H1 (cell line): Measurements from ENCODE around the gene KRT9. TPM values are rescaled to one million over a fixed set of nuclear protein-coding genes. Genes with fewer than 3 reads are reported as not detected.
"Not testable (repeated sequence)": the region's sequence is repeated elsewhere in the genome, so short reads cannot be mapped to it uniquely, and the experiment has no call there.

Experiments used
- CTCF ChIA-PET: fragments of 300-600 bp; sonication (Branson Sonifier 250); formaldehyde crosslinking; loops from one replicate; lab custom pipeline; 2021; ENCODE audit not compliant: partially characterized antibody; lab: Charles Lee
- POLR2A ChIA-PET: fragments of 300-600 bp; sonication (Branson Sonifier 250); formaldehyde crosslinking; loops from one replicate; lab custom pipeline; 2021; ENCODE audit warnings: inconsistent platforms; ENCODE audit not compliant: partially characterized antibody; lab: Charles Lee
- DNase-seq, 2 experiments: peaks; one replicate each; pipeline versions ENCODE4 v3.0.0 to v3.0.0-alpha.2; 2010 to 2022; ENCODE audit warnings: low spot score in 2 of 2, low read depth in 1 of 2, mixed read lengths in 1 of 2
- FAIRE-seq: peaks from 2 replicates; lab custom pipeline; 2011; peaks lifted over from hg19 to GRCh38; lab: Jason Lieb, UNC
- H2AFZ ChIP-seq: 2 replicates; pipeline ENCODE4 v1.8.1; 2012; ENCODE audit warnings: low read length, inconsistent platforms
- H2AK5ac ChIP-seq: 2 replicates; pipeline ENCODE4 v1.6.1; 2013; ENCODE audit warnings: low read depth, low read length
- H2BK120ac ChIP-seq: replicated peaks from 2 replicates; pipeline ENCODE3; 2013; ENCODE audit warnings: low read depth, low read length, inconsistent platforms
- H2BK12ac ChIP-seq: 2 replicates; pipeline ENCODE4 v1.6.1; 2013; ENCODE audit warnings: low read depth, low read length
- H2BK15ac ChIP-seq: 2 replicates; pipeline ENCODE4 v1.6.1; 2013; ENCODE audit warnings: low read length
- H2BK20ac ChIP-seq: 2 replicates; pipeline ENCODE4 v1.6.1; 2013; ENCODE audit warnings: low read length
- H2BK5ac ChIP-seq: 2 replicates; pipeline ENCODE4 v1.6.1; 2013; ENCODE audit warnings: low read depth, low read length
- H3K14ac ChIP-seq: 2 replicates; pipeline ENCODE4 v1.6.1; 2013; ENCODE audit warnings: inconsistent platforms; ENCODE audit not compliant: insufficient read length
- H3K18ac ChIP-seq: 2 replicates; pipeline ENCODE4 v1.6.1; 2013; ENCODE audit warnings: low read length; ENCODE audit errors: extremely low read depth
- H3K23ac ChIP-seq: 2 replicates; pipeline ENCODE4 v1.6.1; 2013; ENCODE audit warnings: inconsistent platforms; ENCODE audit not compliant: insufficient read length
- H3K23me2 ChIP-seq: 2 replicates; pipeline ENCODE4 v1.6.1; 2013; ENCODE audit warnings: low read depth, low read length
- H3K27ac ChIP-seq: 2 replicates; pipeline ENCODE4 v1.6.1; 2011; ENCODE audit warnings: low read depth, low read length, inconsistent platforms
- H3K27me3 ChIP-seq, 4 experiments: replicated peaks in 1 of 4; 1 replicate in 1 of 4; 2 replicates in 3 of 4; pipeline versions ENCODE4 v1.6.1 to v1.8.1; 2011 to 2013; ENCODE audit warnings: low read length in 3 of 4, mild to moderate bottlenecking in 3 of 4, inconsistent platforms in 2 of 4, mixed read lengths in 2 of 4, moderate library complexity in 1 of 4; ENCODE audit not compliant: control insufficient read depth in 3 of 4, insufficient read depth in 3 of 4; ENCODE audit errors: extremely low read depth in 1 of 4
- H3K36me3 ChIP-seq, 4 experiments: 2 replicates each; pipeline versions ENCODE4 v1.6.1 to v1.8.1; 2011 to 2013; ENCODE audit warnings: mild to moderate bottlenecking in 4 of 4, low read length in 3 of 4, moderate library complexity in 2 of 4, control low read depth in 1 of 4, inconsistent platforms in 1 of 4; ENCODE audit not compliant: insufficient read depth in 4 of 4, control insufficient read depth in 2 of 4
- H3K4ac ChIP-seq: replicated peaks from 2 replicates; pipeline ENCODE3; 2013; ENCODE audit warnings: low read length, low read depth, mixed read lengths, inconsistent platforms; ENCODE audit not compliant: insufficient read length
- H3K4me1 ChIP-seq, 4 experiments: replicated peaks in 1 of 4; 1 replicate in 1 of 4; 2 replicates in 3 of 4; pipeline versions ENCODE4 v1.6.1 to v1.8.1; 2011 to 2013; ENCODE audit warnings: low read length in 3 of 4, inconsistent platforms in 2 of 4, mixed read lengths in 1 of 4; ENCODE audit not compliant: insufficient read depth in 4 of 4, control insufficient read depth in 3 of 4
- H3K4me2 ChIP-seq, 2 experiments: 2 replicates each; pipeline versions ENCODE4 v1.6.1 to v1.8.1; 2011 to 2013; ENCODE audit warnings: low read depth in 2 of 2, low read length in 2 of 2, control low read depth in 1 of 2, inconsistent platforms in 1 of 2, mild to moderate bottlenecking in 1 of 2; ENCODE audit not compliant: insufficient read depth in 1 of 2
- H3K4me3 ChIP-seq, 4 experiments: fragments of 200-600, 300-600 bp in 1 of 4; sonication (generic), shearing (Covaris generic), sonication (Bioruptor Twin) in 1 of 4; 2 replicates each; pipeline versions ENCODE4 v1.5.1 to v1.8.1; 2011 to 2016; ENCODE audit warnings: low read length in 4 of 4, low read depth in 3 of 4, control low read depth in 2 of 4, inconsistent platforms in 2 of 4, mild to moderate bottlenecking in 2 of 4, mixed read lengths in 1 of 4, moderate library complexity in 1 of 4; ENCODE audit not compliant: insufficient read depth in 2 of 4; ENCODE audit errors: extremely low read depth in 1 of 4
- H3K56ac ChIP-seq: replicated peaks from 2 replicates; pipeline ENCODE3; 2013; ENCODE audit warnings: low read depth, mild to moderate bottlenecking, mixed read lengths, low read length, inconsistent platforms; ENCODE audit not compliant: insufficient read length
- H3K79me1 ChIP-seq: 2 replicates; pipeline ENCODE4 v1.6.1; 2013; ENCODE audit warnings: low read depth, low read length, control low read depth
- H3K79me2 ChIP-seq, 2 experiments: 2 replicates each; pipeline versions ENCODE4 v1.6.1 to v1.8.1; 2012 to 2013; ENCODE audit warnings: low read length in 2 of 2, mild to moderate bottlenecking in 2 of 2, inconsistent platforms in 1 of 2; ENCODE audit not compliant: insufficient read depth in 2 of 2, control insufficient read depth in 1 of 2
- H3K9ac ChIP-seq, 4 experiments: replicated peaks in 1 of 4; 1 replicate in 1 of 4; 2 replicates in 3 of 4; pipeline versions ENCODE4 v1.6.1 to v1.8.1; 2011 to 2013; ENCODE audit warnings: low read depth in 3 of 4, low read length in 3 of 4, control low read depth in 2 of 4, mild to moderate bottlenecking in 2 of 4, moderate library complexity in 2 of 4, inconsistent platforms in 1 of 4; ENCODE audit errors: extremely low read depth in 1 of 4
- H3K9me3 ChIP-seq, 2 experiments: 2 replicates each; pipeline versions ENCODE4 v1.6.1 to v1.8.1; 2012 to 2013; ENCODE audit warnings: mild to moderate bottlenecking in 2 of 2, moderate library complexity in 2 of 2, control low read depth in 1 of 2, inconsistent platforms in 1 of 2, low read depth in 1 of 2, low read length in 1 of 2, mixed read lengths in 1 of 2; ENCODE audit not compliant: insufficient read depth in 2 of 2
- H4K20me1 ChIP-seq, 2 experiments: replicated peaks in 1 of 2; 2 replicates each; pipeline versions ENCODE3 to v1.8.1; 2011 to 2013; ENCODE audit warnings: inconsistent platforms in 2 of 2, low read length in 2 of 2, mild to moderate bottlenecking in 1 of 2; ENCODE audit not compliant: insufficient read depth in 2 of 2, control insufficient read depth in 1 of 2
- H4K5ac ChIP-seq: 2 replicates; pipeline ENCODE4 v1.6.1; 2013; ENCODE audit warnings: low read length, low read depth, mixed read lengths, inconsistent platforms; ENCODE audit not compliant: insufficient read length
- H4K8ac ChIP-seq: 2 replicates; pipeline ENCODE4 v1.8.0; 2013; ENCODE audit warnings: mild to moderate bottlenecking, moderate library complexity, low read length, inconsistent platforms; ENCODE audit not compliant: insufficient read depth; ENCODE audit errors: extremely low read depth
- H4K91ac ChIP-seq: replicated peaks from 2 replicates; pipeline ENCODE3; 2013; ENCODE audit warnings: low read length, mixed read lengths, inconsistent platforms; ENCODE audit not compliant: insufficient read length
- CTCF ChIP-seq, 3 experiments: IDR thresholded peaks; 1 replicate in 2 of 3; 2 replicates in 1 of 3; pipeline versions ENCODE4 v1.5.1 to v1.6.1; 2011; ENCODE audit warnings: low read length in 3 of 3, mild to moderate bottlenecking in 3 of 3, inconsistent platforms in 2 of 3, low read depth in 1 of 3, moderate library complexity in 1 of 3; ENCODE audit not compliant: insufficient read depth in 1 of 3; ENCODE audit errors: control extremely low read depth in 1 of 3
- RAD21 ChIP-seq, 2 experiments: IDR thresholded peaks in 1 of 2; conservative IDR thresholded peaks in 1 of 2; 2 replicates each; pipeline ENCODE4 v1.6.1; 2011; ENCODE audit warnings: low read depth in 2 of 2, low read length in 2 of 2, improper control_type of control experiment in 1 of 2, inconsistent platforms in 1 of 2, mild to moderate bottlenecking in 1 of 2, moderate library complexity in 1 of 2
- WGBS, 2 experiments: shearing (Covaris generic) in 1 of 2; methylation state at CpG; one replicate each; pipeline versions ENCODE4 v1.1.6 to v1.1.7; 2013 to 2015; ENCODE audit warnings: low lambda C conversion rate in 2 of 2, mixed read lengths in 2 of 2, inconsistent platforms in 1 of 2, low coverage in 1 of 2, missing lambda C conversion rate in 1 of 2; ENCODE audit not compliant: insufficient replicate concordance in 2 of 2, insufficient coverage in 1 of 2, insufficient read length in 1 of 2; ENCODE audit errors: extremely low coverage in 1 of 2, missing lambda C conversion rate in 1 of 2; 5-methylcytosine and 5-hydroxymethylcytosine counted together
- polyA plus RNA-seq, 7 experiments: library from polyadenylated mRNA; depleted of rRNA in 3 of 7; stranded (reverse) in 5 of 7; unstranded in 2 of 7; fragments of >200 nt in 5 of 7; fragments of 200-250 nt in 2 of 7; gene quantifications; 1 replicate in 5 of 7; 2 replicates in 1 of 7; 4 replicates in 1 of 7; pipeline versions ENCODE4 v1.2.1 to v1.2.3, GENCODE V29; 2011 to 2013; ENCODE audit warnings: missing spikeins in 2 of 7, mixed read lengths in 2 of 7
- total RNA-seq: library from RNA; stranded (reverse); fragmentation: NEBNext Ultra II Directional; extraction: Animal tissue kit (Norgen Biotek cat#: 25700); gene quantifications from 2 replicates; pipeline ENCODE4 v1.2.1, GENCODE V29; 2021

Gene KRT9
- total and polyA plus RNA-seq, 2 of the 8 experiments (the other 6 are each of a cell fraction or from before 2014, with no cell fraction given) = not detected

- H3K79me2 ChIP-seq, H2AFZ ChIP-seq, H3K4me3 ChIP-seq, H3K23ac ChIP-seq, H3K23me2 ChIP-seq, H2BK12ac ChIP-seq, H2BK120ac ChIP-seq, H3K4me1 ChIP-seq, FAIRE-seq, H3K14ac ChIP-seq, H3K9me3 ChIP-seq, H3K56ac ChIP-seq, H3K4ac ChIP-seq, H4K91ac ChIP-seq, H3K79me1 ChIP-seq, H3K9ac ChIP-seq, H3K27ac ChIP-seq, H2AK5ac ChIP-seq, H3K4me2 ChIP-seq, H2BK20ac ChIP-seq, H3K18ac ChIP-seq, H3K27me3 ChIP-seq, H4K20me1 ChIP-seq, H2BK5ac ChIP-seq, H2BK15ac ChIP-seq, H4K8ac ChIP-seq, H3K36me3 ChIP-seq, H4K5ac ChIP-seq: not testable (repeated sequence)
- ChIA-PET CTCF (interaction anchor here (0.8 to 5.7 kb wide), 30 partner anchors 8 to 114 kb away, joined by 3 to 43 read pairs (median 5); no protein-coding TSS in a partner anchor), POLR2A (interaction anchor here (1.2 to 2.2 kb wide), 2 partner anchors 82 kb away, joined by 3 to 7 read pairs; partner anchors contain the start of gene KRT19)
- TF ChIP-seq RAD21 (IDR thresholded peaks at IDR 0.05 in 1 of 2, conservative IDR thresholded peaks at IDR 0.05 in 1 of 2; ENCODE audit: low read depth in 2 of 2, low read length in 2 of 2) (peak; percentile 30 to 40; a peak in 3 of 4 replicates), CTCF (IDR thresholded peaks at IDR 0.05; ENCODE audit: control extremely low read depth in 1 of 3, insufficient read depth in 1 of 3, low read depth in 1 of 3, low read length in 3 of 3) (peak; percentile 45 to 59 (median 52))
- peak in 1 of 2 experiments; percentile 79 for DNase-seq
- WGBS, 2 experiments = 54% methylated on average over 7 of the region's 10 CpGs; no CpG with 5 or more reads in 1 of the 2 experiments
These were observed 38.2 kb upstream of the KRT9 start for GRCh38 chr17:41610061-41610517.
